ENCODE measurements around the gene KCNQ1.

The KCNQ1 gene

GRCh38 chr11:2508793-2509192, 64.0 kb downstream of the KCNQ1 start:
- H3K14ac ChIP-seq (ENCODE audit: low read length in 2 of 2): no peak overlapping the region
- no peaks in the 10 kb centered on the region for H3K36me3 ChIP-seq (ENCODE audit: control insufficient read depth in 1 of 2, insufficient read depth in 2 of 2, low read depth in 1 of 2, low read length in 2 of 2)
- no peak for DNase-seq
- no peak overlapping the region for H2BK12ac ChIP-seq (ENCODE audit: low read length in 2 of 2)
- H3K4ac ChIP-seq (ENCODE audit: low read depth in 1 of 2, low read length in 2 of 2): no peak overlapping the region
- H3K4me1 ChIP-seq (ENCODE audit: control insufficient read depth, insufficient read depth, low read depth, low read length): no peaks in the 10 kb centered on the region
- no peak overlapping the region for H3K4me2 ChIP-seq (ENCODE audit: low read length, poor library complexity, severe bottlenecking)
- H2AK5ac ChIP-seq (ENCODE audit: low read length, severe bottlenecking): no peak overlapping the region
- H4K91ac ChIP-seq (ENCODE audit: low read length): no peak overlapping the region
- H3K9ac ChIP-seq (ENCODE audit: low read length): no peak overlapping the region
- no peak overlapping the region for H3K4me3 ChIP-seq (ENCODE audit: insufficient read depth in 1 of 2, low read depth in 1 of 2, low read length in 2 of 2)
- 24% methylated on average over 2 of the region's 2 CpGs for WGBS
- no peak overlapping the region for H2BK5ac ChIP-seq (ENCODE audit: low read depth, low read length, poor library complexity, severe bottlenecking)
- H2BK120ac ChIP-seq (ENCODE audit: low read depth, low read length): no peak overlapping the region
- no peak overlapping the region for H3K27ac ChIP-seq (ENCODE audit: low read length, poor library complexity, severe bottlenecking)
- H3K18ac ChIP-seq (ENCODE audit: low read depth in 1 of 2, low read length in 2 of 2): no peak overlapping the region
- no peak overlapping the region for H2BK15ac ChIP-seq (ENCODE audit: low read depth, poor library complexity, severe bottlenecking)
- H3K79me1 ChIP-seq (replicated peaks; ENCODE audit: low read length, poor library complexity, severe bottlenecking): no peaks in the 10 kb centered on the region
- no peak overlapping the region for H2AFZ ChIP-seq (ENCODE audit: low read depth, low read length)
- no peak overlapping the region for H4K8ac ChIP-seq (ENCODE audit: low read length)
- H3K27me3 ChIP-seq (ENCODE audit: control insufficient read depth in 1 of 2, insufficient read depth in 1 of 2, low read length in 2 of 2): peaks cover 42 to 48% of the 10 kb centered on the region in 2 experiments
- no peaks in the 10 kb centered on the region for H3K9me3 ChIP-seq (ENCODE audit: control insufficient read depth, low read length)
- H3K23ac ChIP-seq (ENCODE audit: low read length in 2 of 2): peak overlapping the region in 1 of 2 experiments; percentile 1

DNA sequence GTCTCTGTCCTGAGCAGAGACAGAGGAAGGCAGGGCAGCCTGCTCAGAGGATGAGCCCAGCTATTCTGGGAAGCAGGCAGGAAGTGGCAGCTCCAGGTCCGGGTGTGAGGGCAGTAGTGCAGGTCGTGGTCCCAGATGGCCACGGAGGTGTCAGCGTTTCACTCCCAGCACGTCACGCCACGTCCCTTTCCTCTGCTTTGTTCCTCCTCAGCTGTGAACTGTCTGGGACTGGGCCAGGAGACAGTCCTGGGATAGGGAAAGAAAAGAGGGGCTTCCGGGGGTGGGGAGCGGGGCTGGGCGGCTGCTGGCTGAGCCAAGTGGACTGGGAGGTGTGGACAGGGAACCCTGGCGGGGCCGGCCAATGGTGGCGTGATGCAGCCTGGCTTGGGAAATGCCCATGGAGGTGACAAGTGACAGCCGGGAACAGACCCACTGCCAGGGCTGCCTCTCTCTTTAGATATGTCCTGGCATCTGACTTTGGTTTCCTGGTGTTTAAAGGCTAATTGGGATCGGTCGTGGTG, 64.7 kb downstream of the KCNQ1 start:
- Histone ChIP-seq H3K14ac (ENCODE audit: low read length in 2 of 2) (no peak overlapping the region), H3K79me1 (replicated peaks; ENCODE audit: low read length, poor library complexity, severe bottlenecking) (no peaks in the 10 kb centered on the region), H4K8ac (ENCODE audit: low read length) (no peak overlapping the region), H2BK15ac (ENCODE audit: low read depth, poor library complexity, severe bottlenecking) (no peak overlapping the region), H3K23ac (ENCODE audit: low read length in 2 of 2) (no peak overlapping the region), H3K4me2 (ENCODE audit: low read length, poor library complexity, severe bottlenecking) (no peak overlapping the region), H3K36me3 (ENCODE audit: control insufficient read depth in 1 of 2, insufficient read depth in 2 of 2, low read depth in 1 of 2, low read length in 2 of 2) (no peaks in the 10 kb centered on the region), H2BK5ac (ENCODE audit: low read depth, low read length, poor library complexity, severe bottlenecking) (no peak overlapping the region), H3K4me1 (ENCODE audit: control insufficient read depth, insufficient read depth, low read depth, low read length) (no peaks in the 10 kb centered on the region), H3K9ac (ENCODE audit: low read length) (no peak overlapping the region), H2AK5ac (ENCODE audit: low read length, severe bottlenecking) (no peak overlapping the region), H3K4ac (ENCODE audit: low read depth in 1 of 2, low read length in 2 of 2) (no peak overlapping the region), H2BK12ac (ENCODE audit: low read length in 2 of 2) (no peak overlapping the region), H3K4me3 (ENCODE audit: insufficient read depth in 1 of 2, low read depth in 1 of 2, low read length in 2 of 2) (no peak overlapping the region), H3K18ac (ENCODE audit: low read depth in 1 of 2, low read length in 2 of 2) (no peak overlapping the region), H3K27ac (ENCODE audit: low read length, poor library complexity, severe bottlenecking) (no peak overlapping the region), H3K9me3 (ENCODE audit: control insufficient read depth, low read length) (no peaks in the 10 kb centered on the region), H4K91ac (ENCODE audit: low read length) (no peak overlapping the region), H2BK120ac (ENCODE audit: low read depth, low read length) (no peak overlapping the region), H3K27me3 (ENCODE audit: control insufficient read depth in 1 of 2, insufficient read depth in 1 of 2, low read length in 2 of 2) (peaks cover 41 to 48% of the 10 kb centered on the region in 2 experiments), H2AFZ (ENCODE audit: low read depth, low read length) (no peak overlapping the region)
- WGBS: 84% methylated on average over 16 of the region's 16 CpGs
- DNase-seq: no peak

DNA sequence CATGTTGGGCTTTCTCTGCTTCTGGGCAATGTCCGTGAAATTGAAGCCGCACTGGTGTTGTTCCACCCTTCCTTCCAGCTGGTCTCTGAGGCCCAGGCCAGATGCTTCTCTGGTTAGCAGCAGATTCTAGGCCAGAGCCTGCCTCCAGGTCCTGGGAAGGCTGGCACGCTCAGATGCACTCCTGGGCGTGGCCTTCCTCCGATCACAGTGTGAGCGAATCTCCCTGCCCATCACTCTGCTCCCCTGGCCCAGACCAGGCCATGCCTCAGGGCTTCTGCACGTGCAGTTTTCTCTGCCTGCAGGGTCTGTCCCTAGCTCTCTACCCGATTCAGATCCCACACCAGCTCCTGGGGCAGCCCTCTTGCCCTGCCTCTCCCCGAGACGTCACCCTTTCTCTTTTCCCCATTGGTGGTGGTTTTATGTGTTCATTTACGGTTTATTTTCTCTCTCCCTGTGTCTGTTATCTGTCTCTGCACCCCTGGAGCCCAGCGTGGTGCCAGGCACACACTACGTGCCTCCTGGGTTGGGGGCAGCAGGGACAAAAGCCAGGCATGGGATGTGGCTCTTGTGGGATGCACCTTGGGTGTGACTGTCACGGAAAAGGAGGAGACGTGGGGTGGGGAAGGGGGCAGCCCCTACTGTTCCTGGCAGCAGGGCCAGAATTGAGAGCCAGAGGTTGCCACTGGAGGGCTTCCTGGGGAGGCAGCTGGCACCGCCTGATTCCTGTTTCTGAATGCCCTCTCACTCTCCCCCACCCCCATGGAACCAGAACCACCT, 66.0 kb downstream of the KCNQ1 start:
- no peak overlapping the region for H2BK15ac ChIP-seq (ENCODE audit: low read depth, poor library complexity, severe bottlenecking)
- H3K9me3 ChIP-seq (ENCODE audit: control insufficient read depth, low read length): no peaks in the 10 kb centered on the region
- no peak overlapping the region for H2AK5ac ChIP-seq (ENCODE audit: low read length, severe bottlenecking)
- H4K91ac ChIP-seq (ENCODE audit: low read length): no peak overlapping the region
- no peaks in the 10 kb centered on the region for H3K36me3 ChIP-seq (ENCODE audit: control insufficient read depth in 1 of 2, insufficient read depth in 2 of 2, low read depth in 1 of 2, low read length in 2 of 2)
- H3K4me1 ChIP-seq (ENCODE audit: control insufficient read depth, insufficient read depth, low read depth, low read length): no peaks in the 10 kb centered on the region
- no peak overlapping the region for H2BK12ac ChIP-seq (ENCODE audit: low read length in 2 of 2)
- H3K79me1 ChIP-seq (replicated peaks; ENCODE audit: low read length, poor library complexity, severe bottlenecking): no peaks in the 10 kb centered on the region
- no peak overlapping the region for H3K27ac ChIP-seq (ENCODE audit: low read length, poor library complexity, severe bottlenecking)
- H2BK5ac ChIP-seq (ENCODE audit: low read depth, low read length, poor library complexity, severe bottlenecking): no peak overlapping the region
- peak overlapping the region; percentile 15 for H3K9ac ChIP-seq (ENCODE audit: low read length)
- no peak overlapping the region for H4K8ac ChIP-seq (ENCODE audit: low read length)
- H2BK120ac ChIP-seq (ENCODE audit: low read depth, low read length): no peak overlapping the region
- no peak overlapping the region for H2AFZ ChIP-seq (ENCODE audit: low read depth, low read length)
- 77% methylated on average over 9 of the region's 16 CpGs for whole genome bisulfite sequencing
- no peak overlapping the region for H3K4ac ChIP-seq (ENCODE audit: low read depth in 1 of 2, low read length in 2 of 2)
- no peak overlapping the region for H3K18ac ChIP-seq (ENCODE audit: low read depth in 1 of 2, low read length in 2 of 2)
- no peak overlapping the region for H3K14ac ChIP-seq (ENCODE audit: low read length in 2 of 2)
- H3K4me2 ChIP-seq (ENCODE audit: low read length, poor library complexity, severe bottlenecking): no peak overlapping the region
- H3K23ac ChIP-seq (ENCODE audit: low read length in 2 of 2): no peak overlapping the region
- DNase-seq: no peak
- peaks cover 37 to 44% of the 10 kb centered on the region in 2 experiments for H3K27me3 ChIP-seq (ENCODE audit: control insufficient read depth in 1 of 2, insufficient read depth in 1 of 2, low read length in 2 of 2)
- no peak overlapping the region for H3K4me3 ChIP-seq (ENCODE audit: insufficient read depth in 1 of 2, low read depth in 1 of 2, low read length in 2 of 2)

DNA sequence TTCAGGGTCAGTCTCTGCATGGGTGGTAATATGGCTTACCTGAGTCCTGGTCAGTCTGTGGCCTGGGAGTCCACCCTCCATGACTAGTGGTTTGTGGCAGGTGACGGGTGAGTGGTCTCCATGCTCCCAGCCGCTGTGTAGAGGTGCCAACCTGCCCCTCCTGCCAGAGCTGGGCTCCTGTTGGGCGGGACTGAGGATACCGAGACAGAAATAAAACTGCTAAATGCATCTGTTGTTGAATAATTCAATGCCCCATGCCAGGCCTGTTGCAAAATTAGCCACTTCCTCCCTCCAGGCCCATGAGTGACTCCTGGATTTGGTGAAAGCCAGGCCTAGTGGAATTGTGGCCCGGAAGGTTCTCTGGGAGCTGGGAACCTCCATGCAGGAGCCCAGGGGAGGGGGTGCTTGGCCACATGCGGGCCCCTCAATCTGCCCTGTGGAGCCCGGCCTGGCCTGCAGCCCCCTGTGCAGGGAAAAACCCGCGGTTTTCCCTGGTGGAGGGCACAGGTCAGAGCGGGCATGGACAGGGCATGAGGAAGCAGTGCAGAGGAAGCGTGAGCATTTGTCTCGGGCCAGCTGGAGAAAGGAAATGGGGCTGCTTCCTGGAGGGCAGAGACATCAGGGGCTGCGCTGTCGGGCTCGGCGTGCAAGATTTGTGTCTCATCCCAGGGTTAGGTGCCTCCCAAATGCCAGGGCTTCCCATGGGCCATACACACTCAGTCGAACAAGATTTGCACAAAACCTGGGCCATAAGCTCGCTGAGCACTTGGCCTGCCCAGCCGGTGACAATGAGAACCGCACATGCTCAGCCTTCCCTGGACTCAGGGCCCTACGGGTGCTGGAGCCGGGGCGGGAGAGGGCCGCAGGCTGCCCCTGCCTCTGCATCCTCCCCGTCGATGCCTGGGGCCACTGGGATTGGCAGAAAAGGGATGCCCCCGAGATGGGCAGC, 66.9 kb downstream of the KCNQ1 start:
- Histone ChIP-seq H3K18ac (ENCODE audit: low read depth in 1 of 2, low read length in 2 of 2) (no peak overlapping the region), H2AFZ (ENCODE audit: low read depth, low read length) (no peak overlapping the region), H2BK15ac (ENCODE audit: low read depth, poor library complexity, severe bottlenecking) (no peak overlapping the region), H2BK5ac (ENCODE audit: low read depth, low read length, poor library complexity, severe bottlenecking) (no peak overlapping the region), H2AK5ac (ENCODE audit: low read length, severe bottlenecking) (no peak overlapping the region), H3K9ac (ENCODE audit: low read length) (no peak overlapping the region), H3K27me3 (ENCODE audit: control insufficient read depth in 1 of 2, insufficient read depth in 1 of 2, low read length in 2 of 2) (peaks cover 38 to 39% of the 10 kb centered on the region in 2 experiments), H2BK120ac (ENCODE audit: low read depth, low read length) (no peak overlapping the region), H3K9me3 (ENCODE audit: control insufficient read depth, low read length) (no peaks in the 10 kb centered on the region), H3K4me2 (ENCODE audit: low read length, poor library complexity, severe bottlenecking) (no peak overlapping the region), H3K79me1 (replicated peaks; ENCODE audit: low read length, poor library complexity, severe bottlenecking) (no peaks in the 10 kb centered on the region), H3K36me3 (ENCODE audit: control insufficient read depth in 1 of 2, insufficient read depth in 2 of 2, low read depth in 1 of 2, low read length in 2 of 2) (no peaks in the 10 kb centered on the region), H3K4ac (ENCODE audit: low read depth in 1 of 2, low read length in 2 of 2) (no peak overlapping the region), H4K91ac (ENCODE audit: low read length) (no peak overlapping the region), H2BK12ac (ENCODE audit: low read length in 2 of 2) (no peak overlapping the region), H3K4me3 (ENCODE audit: insufficient read depth in 1 of 2, low read depth in 1 of 2, low read length in 2 of 2) (no peak overlapping the region), H3K27ac (ENCODE audit: low read length, poor library complexity, severe bottlenecking) (no peak overlapping the region), H3K23ac (ENCODE audit: low read length in 2 of 2) (no peak overlapping the region), H3K14ac (ENCODE audit: low read length in 2 of 2) (no peak overlapping the region), H4K8ac (ENCODE audit: low read length) (no peak overlapping the region), H3K4me1 (ENCODE audit: control insufficient read depth, insufficient read depth, low read depth, low read length) (no peaks in the 10 kb centered on the region)
- 88% methylated on average over 25 of the region's 27 CpGs for WGBS
- no peak for DNase-seq

Measured in mesenchymal stem cell (in vitro differentiated cells and primary cell).